Suppressor macrophage treated with lipopolysaccharide for 4 hours (primary cell): Measurements from ENCODE around the gene FDX2.
"Not testable (repeated sequence)": the region's sequence is repeated elsewhere in the genome, so short reads cannot be mapped to it uniquely, and the experiment has no call there.

Experiments
- DNase-seq: peaks from one replicate; pipeline ENCODE4 v3.0.0-alpha.2; 2020

FDX2 gene

GRCh38 chr19:10315335-10316214 is at the start of gene FDX2:
Gene FDX2, minus strand, starts transcription at chr19:10316015. Its CDS starts 19 bp downstream, at chr19:10315996.
- peak; percentile 89 for DNase-seq

GRCh38 chr19:10365518-10365917 is 49.7 kb upstream of the FDX2 start:
- no peak for DNase-seq

GRCh38 chr19:10364644-10365043 is 48.8 kb upstream of the FDX2 start:
- DNase-seq = no peak

DNA sequence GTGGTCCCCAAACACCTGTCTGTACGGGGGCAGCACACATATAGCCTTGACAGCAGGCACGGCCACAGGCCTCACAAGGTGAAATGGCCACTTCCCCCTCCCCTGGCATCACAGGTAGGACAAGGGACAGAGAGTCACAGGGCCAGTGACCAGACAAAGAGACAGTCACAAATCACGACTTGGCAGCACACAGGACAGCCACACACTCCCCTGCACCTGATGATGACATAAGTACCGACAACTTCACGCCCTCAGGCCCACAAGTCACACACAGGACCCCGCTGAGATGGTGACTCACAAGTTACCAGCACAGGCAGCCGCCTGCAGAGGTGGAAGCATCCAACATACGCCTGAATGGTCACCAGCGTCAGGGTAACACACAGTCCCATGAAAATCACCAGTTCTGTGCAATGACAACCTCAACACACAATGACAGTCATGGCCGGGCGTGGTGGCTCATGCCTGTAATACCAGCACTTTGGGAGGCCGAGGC is 48.0 kb upstream of the FDX2 start:
- DNase-seq = no peak

GRCh38 chr19:10362259-10362658 is 46.4 kb upstream of the FDX2 start:
- DNase-seq = no peak

GRCh38 chr19:10361569-10362011 is 45.8 kb upstream of the FDX2 start:
- DNase-seq = no peak

- no peak for DNase-seq
Observed at GRCh38 chr19:10356431-10356830, 40.6 kb upstream of the FDX2 start.

DNA sequence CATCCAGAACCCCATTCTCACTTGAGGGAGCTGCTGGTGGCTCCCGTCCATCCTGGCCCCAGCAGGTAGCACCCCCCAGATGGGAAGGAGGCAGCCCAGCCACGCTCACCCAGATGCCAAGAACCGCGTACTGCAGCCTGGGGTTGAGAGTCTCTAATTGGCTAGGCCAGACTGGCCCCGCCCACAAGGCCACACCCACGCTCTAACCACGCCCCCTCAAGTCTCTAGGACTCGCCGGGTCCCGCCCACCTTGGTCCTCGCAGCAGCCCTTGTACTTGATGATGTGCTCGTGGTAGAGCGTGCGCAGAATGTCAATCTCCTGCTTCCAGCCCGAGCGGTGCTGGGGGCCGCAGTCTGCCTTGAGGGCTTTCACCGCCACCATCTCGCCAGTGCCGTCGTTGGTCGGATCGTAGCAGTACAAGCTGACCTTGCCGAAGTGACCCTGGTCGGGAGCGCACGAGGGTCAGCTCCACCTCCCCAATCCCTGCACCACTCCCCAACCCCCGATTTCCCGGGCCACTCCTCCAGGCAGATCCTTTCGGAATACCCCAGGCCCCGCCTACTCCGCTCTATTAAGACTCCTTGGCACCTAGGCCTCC is 38.1 kb upstream of the FDX2 start:
- DNase-seq = no peak

DNA sequence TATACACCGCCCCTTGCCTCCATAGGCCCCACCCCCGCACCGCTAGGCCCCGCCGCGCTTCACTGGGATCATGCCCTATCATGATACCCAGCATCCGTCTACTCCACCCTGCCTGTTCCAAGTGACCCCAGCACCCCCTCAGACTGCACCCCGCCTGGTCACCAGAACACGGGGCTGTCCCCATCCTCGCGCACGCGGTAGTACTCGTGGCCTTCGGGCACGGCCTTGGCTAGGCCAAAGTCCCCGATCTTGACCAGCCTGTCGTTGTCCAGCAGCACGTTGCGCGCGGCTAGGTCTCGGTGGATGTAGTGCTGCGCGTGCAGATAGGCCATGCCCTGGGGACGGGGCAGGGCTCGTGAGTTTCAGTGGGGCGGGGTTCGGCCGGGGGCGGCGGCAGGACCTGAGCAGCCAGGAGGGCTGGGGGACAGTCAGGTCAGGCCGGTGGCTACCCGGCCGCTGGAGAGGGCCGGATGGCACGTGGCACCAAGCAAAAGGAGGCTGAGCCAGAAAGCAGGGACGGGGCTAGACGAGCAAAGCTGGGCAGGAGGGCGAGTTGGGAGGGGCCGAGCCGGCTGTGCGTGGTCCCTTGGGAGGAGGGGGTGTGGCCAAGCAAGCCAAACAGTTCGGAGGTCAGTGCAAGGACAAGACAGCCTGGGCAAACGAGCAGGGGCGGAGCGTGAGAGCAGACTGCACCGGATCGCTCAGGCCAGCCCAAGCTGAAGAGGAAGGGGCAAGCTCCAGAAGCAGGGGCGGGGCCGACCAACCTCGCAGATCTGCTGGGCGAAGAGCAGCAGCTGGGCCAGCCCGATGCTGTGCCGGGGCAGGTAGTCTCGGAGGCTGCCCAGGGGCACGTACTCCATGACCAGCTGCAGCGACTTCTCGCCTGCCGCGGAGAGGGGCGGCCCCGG is 37.2 kb upstream of the FDX2 start:
- DNase-seq = no peak

- DNase-seq = peak; percentile 88
Observed at GRCh38 chr19:10346509-10346908, 30.7 kb upstream of the FDX2 start.

GRCh38 chr19:10344780-10345179 is 29.0 kb upstream of the FDX2 start:
- DNase-seq = no peak

DNA sequence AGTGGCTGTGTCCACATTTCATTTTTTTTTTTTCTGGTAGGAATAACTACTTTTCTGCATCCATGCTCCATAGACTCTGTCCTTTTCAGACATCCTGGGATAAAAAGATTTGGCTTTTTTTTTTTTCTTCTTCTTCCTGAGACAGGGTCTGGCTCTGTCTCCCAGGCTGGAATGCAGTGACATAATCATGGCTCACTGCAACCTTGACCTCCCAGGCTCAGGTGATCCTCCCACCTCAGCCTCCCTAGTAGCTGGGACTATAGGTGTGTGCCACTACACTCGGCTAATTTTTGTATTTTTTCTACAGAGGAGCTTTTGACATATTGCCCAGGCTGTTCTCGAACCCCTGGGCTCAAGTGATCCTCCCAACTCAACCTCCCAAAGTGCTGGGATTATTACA is 27.7 kb upstream of the FDX2 start:
- DNase-seq = no peak

DNA sequence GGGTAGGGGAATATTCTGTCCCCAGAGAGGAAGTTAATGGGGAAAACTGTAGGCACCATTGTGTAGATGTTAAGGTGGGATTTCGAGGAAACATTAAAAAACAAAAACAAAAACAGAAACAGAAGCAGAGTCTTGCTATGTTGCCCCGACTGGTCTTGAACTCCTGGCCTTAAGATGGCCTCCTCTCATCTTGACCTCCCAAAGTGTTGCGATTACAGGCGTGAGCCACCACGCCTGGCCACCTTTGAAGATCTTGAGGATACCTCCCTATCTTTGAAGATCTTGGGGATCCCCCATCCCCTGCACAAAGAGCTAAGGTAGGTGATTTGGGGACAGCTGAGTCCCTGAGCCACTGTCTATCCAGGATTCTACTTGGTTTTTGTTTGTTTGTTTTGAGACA is 24.2 kb upstream of the FDX2 start:
- no peak for DNase-seq

DNA sequence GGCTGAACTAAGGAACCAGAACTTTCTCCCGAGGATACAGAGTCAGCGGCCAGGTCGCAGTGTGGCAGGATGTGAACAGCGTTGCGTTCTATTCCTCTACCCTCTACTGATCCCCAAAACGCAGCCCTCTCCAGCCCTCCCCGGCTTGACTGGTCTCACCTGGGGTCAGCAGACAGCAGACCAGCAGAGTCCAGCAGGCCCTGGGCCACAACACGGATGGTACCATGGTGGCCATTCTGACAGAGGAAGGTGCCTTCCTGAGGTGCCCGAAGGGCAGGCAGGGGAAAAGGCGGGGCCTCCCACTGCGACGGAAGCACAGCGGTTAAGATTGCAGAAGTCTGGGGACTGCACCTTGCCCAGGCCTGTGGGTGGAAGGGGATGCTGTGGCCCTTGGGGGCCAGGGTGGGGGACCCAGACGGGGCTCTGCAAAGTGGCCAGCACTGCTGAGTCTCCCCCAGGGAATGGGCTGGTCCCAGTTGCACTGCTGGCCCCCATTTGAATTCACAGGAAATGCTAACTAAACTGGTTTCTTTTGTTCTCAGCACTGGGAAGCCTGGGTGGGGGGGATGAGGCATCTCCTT is 23.7 kb upstream of the FDX2 start, which contains the start of gene ICAM3:
TSS of gene ICAM3 (minus strand) at position 245 of the 581 bp plus-strand sequence. CDS start at position 235, 10 bp downstream.
- peak; percentile 19 for DNase-seq

DNA sequence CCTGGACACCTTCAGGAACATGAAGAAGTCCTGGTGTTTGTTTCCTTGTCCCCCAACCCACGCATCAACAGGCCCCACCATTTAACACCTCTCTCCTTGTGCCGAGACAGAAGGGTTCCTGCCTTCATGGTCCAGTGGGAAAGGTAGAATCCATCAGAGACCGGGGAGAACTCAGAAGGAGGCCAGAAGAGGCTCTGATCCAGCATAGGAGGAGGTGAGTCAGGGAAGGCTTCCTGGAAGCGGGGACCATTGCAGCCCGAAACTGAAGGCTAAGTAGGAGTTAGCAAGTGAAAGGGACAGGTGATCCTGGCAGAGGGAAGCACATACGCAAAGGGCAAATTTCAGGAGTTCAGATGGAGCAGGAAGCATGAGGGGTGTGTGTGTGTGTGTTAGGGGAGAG is 23.1 kb upstream of the FDX2 start:
- no peak for DNase-seq

GRCh38 chr19:10336725-10337124 is 20.9 kb upstream of the FDX2 start:
- not testable (repeated sequence) for DNase-seq

DNA sequence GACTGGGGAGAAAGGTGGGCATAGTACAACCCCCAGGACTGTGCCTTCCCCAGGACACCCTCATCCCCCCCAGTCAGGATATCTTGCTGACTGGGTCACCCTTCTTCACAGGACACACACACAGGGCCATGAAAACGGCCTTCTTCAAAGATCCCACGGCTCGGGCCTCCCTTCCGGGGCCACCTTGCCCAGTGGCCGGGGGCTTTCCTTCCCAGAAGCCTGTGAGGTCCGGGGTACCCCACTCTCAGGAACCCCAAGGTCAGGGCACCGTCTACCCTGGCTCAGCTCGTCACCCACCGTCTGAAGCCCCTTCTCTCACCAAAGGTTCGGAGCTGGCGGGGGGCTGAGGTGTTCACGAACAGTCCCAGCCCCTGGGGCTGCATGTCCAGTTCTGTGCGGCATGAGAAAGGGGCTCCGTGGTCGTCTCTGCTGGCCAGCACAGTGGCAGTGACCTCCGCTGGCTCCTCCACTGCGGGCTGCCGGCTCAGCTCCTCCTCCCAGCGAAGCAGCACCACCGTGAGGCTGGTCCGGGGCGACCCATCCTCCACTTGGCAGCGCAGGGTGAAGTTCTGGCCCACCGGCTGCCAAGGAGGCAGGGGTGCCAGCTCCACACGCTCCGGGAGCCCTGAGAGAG is 19.7 kb upstream of the FDX2 start:
- DNase-seq = no peak

DNA sequence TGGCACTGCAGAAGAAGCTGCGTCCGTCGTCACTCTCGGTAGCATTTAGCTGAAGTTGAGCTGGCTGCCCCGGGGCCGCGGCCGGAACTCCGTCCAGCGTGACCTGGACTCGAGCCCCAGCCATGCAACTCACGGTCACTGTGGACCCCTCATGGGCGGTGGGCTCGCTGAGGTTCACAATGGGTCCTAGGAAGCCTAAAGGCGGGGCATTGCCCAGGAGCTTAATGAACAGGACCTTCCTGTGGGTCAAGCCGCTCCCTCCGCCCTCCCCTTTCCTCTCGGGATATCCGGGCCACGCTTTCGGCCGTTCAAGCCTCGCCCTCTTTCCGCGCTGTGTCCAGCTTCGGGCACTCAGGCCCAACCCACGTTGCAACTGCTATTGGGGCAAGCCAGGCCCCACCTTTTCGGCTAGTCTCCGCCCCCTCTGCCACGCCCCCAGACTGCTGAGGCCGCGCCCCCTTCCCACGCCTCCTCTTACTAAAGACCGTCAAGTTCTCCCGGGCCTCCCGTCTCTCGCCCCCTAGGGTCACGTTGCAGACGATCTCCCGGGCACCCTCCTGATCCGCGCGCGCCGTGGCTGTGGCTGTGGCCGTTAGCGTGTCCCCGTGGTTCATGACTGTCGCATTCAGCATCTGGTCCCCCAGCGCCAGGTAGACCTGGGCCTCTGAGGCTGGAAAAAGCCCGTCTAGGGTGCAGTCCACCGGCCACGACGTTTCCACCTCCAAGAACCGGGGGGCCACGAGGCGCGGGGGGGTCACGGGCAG is 19.0 kb upstream of the FDX2 start:
- DNase-seq = peak; percentile 54

DNA sequence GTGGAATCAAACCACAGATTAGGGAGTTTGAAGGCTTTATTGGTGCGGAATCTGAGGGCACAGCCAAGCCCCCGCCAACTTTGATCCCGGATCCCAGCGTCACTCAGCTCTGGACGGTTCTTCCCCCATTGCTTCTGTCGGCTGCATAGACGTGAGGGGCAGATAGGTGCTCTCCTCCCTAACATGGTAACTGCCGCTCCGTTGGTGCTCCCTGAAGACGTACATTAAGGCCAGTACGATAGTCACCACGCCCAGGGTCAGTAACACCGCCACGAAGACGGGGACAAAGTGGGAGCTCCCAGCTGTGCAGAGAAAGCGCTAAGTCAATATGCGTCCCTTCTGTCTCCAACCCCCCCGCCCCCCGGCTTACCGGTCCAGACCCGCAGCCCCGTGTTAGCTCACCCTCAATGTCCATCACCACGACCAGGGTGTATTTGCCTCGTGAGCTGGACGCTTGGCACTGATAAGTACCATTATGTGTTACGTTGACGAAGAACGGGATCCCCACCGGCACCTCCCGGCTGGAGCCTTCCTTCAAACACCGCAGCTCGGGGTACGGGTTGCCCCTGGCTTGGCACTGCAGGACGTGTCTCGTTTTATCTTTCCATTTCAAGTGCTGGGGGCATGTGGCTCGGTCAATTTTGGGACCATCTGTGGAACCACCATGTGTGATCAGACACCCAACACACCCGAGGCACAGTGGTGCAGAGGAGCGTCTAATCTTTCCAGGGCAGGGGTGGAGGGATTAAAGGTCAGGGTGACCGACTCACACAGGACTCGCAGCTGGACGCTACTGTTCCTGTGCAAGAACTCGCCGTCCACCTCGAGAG is 18.2 kb upstream of the FDX2 start:
- DNase-seq = no peak
